NCI-H2196 treated with DMSO at 0.1 percent for 48 hours (cell line): ENCODE data around the gene ZBTB12.
"Not testable (repeated sequence)": the region's sequence is repeated elsewhere in the genome, so short reads cannot be mapped to it uniquely, and the experiment has no call there.

Experiments
- DNase-seq: peaks from one replicate; lab custom pipeline; 2025; ENCODE audit not compliant: unreplicated experiment; lab: John Stamatoyannopoulos, UW

The ZBTB12 gene

DNA sequence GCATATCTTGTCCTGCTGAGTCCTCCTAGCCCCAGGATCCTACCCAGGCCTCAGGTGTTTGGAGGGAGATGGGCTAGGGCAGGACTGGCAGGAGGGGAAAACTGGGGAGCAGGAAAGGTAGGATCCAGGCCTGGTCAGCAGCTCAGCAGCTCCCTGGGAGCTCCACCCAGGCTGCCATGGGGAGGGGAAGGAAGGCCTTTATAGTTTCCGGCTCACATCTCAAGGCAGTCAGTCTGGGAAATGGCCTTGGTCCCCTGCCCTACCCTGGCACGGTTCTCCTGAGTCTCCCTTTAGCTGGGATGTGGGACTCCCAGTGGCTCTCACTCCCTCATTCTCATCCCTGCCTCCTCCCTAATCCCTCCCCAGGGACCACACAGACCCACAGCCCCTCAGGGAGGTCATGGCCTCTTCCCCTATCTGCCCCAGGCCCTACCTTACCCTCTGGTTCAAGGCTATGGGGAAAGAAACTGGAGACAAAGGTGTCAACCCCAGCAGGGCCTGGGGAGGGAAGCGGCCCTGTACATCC, 24.7 kb downstream of the ZBTB12 start:
- no peak for DNase-seq

GRCh38 chr6:31876357-31876756, 25.5 kb downstream of the ZBTB12 start:
- no peak for DNase-seq

GRCh38 chr6:31875877-31876276, 26.0 kb downstream of the ZBTB12 start:
- DNase-seq: no peak

DNA sequence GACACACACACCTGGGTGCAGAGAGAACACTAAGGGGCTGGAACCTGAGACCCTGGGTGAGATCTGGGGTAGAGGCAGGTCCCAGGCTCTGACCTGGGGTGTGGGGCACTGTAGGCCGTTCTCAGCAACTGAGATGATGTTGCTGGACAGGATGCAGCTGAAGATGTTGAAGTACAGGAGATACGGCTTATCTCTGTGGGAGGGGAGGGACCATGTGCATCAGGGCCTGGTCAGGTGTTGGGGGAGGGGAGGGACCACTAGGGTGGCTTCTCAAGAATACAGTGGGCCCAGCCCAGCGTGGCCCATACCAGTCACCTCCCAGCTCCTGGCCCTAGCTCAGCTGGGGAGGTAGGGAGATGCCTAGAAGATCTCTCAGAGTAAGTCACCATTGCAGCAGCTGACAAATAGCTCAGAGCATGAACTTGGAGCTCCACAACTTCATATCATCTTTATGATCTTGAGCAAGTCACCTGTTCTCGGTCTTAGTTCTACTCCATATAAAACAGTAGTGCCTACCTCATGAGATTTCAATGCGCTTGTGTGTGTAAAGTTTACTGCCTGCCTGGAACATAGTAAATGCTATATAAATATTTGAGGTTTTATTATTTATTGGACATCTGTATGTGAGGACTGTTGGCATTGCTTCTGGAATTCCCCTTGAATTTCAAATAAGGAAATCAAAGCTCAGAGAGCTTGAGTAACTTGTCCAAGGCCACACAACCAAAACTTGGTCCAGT, 26.9 kb downstream of the ZBTB12 start:
- no peak for DNase-seq

- DNase-seq: no peak
Observed at GRCh38 chr6:31874084-31874670, 27.7 kb downstream of the ZBTB12 start.

DNA sequence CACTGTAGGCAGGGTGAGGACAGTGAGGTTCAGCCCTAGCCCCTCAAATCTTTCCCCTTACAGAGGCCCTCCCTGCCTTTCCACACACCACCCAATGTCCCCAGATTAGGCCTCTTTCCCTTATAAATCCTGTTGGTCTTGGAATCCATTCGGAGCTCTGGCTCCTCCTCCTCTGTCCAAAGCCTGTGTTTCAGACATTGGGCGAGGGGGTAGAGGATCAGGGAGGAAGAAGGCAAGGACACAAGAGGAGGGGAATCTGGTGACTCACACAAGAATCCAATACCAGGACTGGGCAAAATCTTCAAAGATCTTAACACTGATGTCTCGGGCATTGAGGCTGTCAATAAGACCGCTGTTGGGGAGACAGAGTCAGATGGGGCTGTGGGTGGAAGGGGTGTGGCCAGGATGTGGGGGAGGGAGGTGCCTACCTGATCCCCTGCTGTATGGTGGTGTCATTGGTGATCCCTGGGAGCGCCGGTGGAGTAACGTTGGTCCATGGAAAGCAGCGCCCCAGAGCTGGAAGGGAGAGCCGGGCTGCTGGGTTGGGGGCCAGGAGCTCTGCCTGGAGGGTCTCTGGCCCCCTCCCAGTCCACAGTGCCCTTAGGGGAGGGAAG, 30.7 kb downstream of the ZBTB12 start:
- no peak for DNase-seq

DNA sequence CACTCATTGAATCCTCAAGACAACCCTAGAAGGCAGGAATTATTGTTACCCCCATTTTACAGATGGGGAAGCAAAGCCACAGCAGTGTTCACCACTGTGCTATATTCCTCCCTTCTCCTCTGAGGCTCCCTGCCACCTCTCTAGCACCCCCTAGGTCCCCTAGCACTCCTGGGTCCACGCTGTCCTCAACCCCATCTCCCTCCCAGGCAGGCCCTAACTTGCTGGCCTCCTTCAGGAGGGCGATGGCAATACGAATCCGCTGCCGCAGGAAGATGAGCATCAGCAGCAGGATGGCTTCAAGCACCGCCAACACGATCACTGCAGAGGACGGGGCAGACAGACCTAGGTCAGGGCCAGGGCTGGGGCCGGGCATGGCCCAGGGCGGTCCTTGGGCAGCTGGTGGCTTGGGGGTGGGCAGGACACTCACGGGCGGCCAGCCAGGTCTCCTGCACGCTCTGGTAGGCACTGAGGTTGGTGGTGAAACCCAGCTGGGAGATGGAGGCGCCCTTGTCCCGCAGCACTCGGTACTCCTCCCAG, 31.4 kb downstream of the ZBTB12 start:
- no peak for DNase-seq

- no peak for DNase-seq
Observed at GRCh38 chr6:31869343-31869742, 32.5 kb downstream of the ZBTB12 start.

- not testable (repeated sequence) for DNase-seq
Observed at GRCh38 chr6:31868658-31868971, 33.3 kb downstream of the ZBTB12 start.

DNA sequence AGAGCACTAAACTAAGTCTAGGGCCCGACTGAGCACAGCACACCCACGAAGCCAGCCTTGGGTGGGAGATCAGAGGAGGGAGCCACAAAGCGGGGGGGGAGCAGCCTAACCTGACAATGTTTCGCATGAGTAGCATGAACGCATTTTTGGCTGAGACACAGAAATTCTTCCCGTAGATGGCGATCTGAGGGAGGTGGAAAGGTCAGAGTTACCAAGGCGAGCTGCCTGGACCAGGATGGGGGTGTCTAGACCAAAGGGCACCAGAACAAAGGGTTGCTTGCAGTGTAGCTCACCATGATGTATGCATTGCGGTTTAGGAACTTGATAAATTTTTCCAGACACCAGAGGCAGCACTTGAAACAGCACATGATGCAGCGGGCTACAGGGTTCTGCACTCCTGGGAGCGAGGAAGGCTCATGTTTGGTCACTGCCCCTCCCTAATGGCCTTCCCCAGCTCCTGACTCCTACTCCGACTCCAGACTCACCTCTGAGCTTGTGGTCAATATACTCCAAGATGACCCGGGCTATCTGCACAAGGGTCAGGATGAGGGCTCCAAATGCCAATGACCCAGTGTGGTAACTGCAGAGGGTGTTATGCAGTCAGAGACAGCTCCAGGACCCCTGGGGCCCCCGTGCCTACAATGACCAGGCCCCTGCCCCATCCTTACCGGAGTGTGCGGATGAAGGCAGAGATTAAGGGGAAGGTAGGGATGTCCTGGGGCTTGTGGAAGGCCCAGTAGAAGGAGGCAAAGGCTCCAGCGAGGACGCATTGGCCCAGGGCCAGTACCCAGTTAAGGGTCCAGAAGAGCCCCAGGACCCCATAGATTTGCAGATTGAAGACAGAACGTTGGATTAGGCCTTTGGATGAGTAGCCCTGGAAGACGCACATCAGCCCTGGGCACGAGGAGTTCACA, 36.4 kb downstream of the ZBTB12 start:
- DNase-seq: no peak

- no peak for DNase-seq
Observed at GRCh38 chr6:31864818-31865204, 37.1 kb downstream of the ZBTB12 start.

DNA sequence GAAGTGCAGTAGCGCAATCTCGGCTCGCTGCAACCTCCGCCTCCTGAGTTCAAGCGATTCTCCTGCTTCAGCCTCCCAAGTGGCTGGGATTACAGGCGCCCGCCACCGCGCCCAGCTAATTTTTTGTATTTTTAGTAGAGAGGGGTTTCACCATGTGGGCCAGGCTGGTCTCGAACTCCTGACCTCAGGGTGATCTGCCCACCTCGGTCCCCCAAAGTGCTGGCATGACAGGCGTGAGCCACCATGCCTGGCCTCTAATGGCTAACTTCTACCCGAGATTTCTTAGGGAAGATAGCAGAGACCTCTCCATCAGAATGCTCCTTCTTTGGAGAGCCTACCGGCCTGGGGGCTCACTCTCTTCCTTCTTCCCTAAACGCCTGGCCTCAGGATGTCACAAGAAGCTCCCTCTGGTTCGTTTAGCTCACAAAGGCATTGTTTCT, 37.7 kb downstream of the ZBTB12 start:
- DNase-seq: not testable (repeated sequence)

- peak; percentile 99 for DNase-seq
Observed at GRCh38 chr6:31862344-31863235, 39.3 kb downstream of the ZBTB12 start, which contains the start of gene NEU1. Gene NEU1 (minus strand): TSS chr6:31862821. CDS start chr6:31862776, 45 bp downstream.

DNA sequence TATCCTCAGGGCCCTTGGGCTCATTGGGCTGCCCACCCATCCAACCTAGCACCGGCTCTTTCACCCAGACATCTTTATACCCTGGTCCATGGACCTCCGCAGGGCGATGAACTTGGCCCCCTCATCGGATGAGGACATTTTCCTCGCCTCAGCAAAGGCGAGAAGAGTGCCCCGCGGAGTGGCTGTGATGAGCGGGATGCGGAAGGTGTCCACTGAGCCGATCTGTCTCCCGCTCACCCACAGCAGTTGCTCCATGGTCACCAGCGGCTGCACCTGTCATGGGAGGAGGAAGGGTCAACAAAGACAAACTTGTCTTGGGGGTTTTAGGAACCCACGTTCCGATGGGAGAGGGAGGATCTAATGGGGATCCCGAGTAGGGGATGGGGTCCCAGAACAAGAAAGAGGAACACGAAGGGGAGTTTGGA, 40.0 kb downstream of the ZBTB12 start:
- DNase-seq: no peak

GRCh38 chr6:31861150-31861549, 40.7 kb downstream of the ZBTB12 start:
- DNase-seq: no peak

GRCh38 chr6:31860349-31860748, 41.5 kb downstream of the ZBTB12 start:
- DNase-seq: no peak

DNA sequence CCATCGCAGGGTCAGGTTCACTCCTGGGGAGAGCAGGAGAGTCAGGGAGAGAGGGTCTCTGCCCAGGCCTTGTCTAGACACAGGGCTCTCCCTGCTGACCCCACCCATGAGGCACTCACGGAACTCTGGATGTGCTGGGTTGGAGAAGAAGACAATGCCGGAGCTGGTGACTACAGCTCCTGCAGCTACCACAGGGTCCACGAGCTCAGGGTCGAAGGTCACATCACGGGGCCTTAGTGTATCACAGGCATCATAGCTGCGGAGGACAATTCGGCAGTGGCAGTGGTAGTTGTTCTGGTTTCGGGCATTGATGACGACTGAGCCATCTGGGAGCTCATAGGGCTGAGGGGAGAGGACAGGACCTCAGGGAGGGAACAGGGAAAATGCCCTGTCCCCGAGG, 42.0 kb downstream of the ZBTB12 start:
- no peak for DNase-seq

GRCh38 chr6:31858707-31859106, 43.2 kb downstream of the ZBTB12 start:
- no peak for DNase-seq

DNA sequence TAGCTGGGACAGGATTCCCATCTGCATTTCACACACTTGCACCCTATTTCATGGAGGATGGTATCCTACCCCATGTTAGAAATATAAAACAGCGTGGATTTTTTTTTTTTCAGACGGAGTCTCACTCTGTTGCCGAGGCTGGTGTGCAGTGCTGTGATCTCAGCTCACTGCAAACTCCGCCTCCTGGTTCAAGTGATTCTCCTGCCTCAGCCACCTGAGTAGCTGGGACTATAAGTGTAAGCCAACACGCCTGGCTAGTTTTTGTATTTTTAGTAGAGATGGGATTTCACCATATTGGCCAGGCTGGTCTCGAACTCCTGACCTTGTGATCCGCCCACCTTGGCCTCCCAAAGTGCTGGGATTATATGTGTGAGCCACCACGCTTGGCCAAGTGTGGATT, 44.1 kb downstream of the ZBTB12 start:
- DNase-seq: not testable (repeated sequence)
